HFF-Myc (cell line): ENCODE results near the gene TRMT61A.

ENCODE experiments used
- DNase-seq: peaks from one replicate; pipeline ENCODE4 v3.0.0-alpha.2; 2011; ENCODE audit warnings: low read depth; ENCODE audit errors: extremely low read depth
- H3K4me3 ChIP-seq: replicated peaks from 2 replicates; pipeline ENCODE4 v1.5.1; 2011; ENCODE audit warnings: low read depth, mild to moderate bottlenecking, control low read depth, low read length
- TF ChIP-seq, protein P1 (sequence below): IDR thresholded peaks from 2 replicates; pipeline ENCODE4 v1.5.1; 2012; ENCODE audit warnings: mild to moderate bottlenecking, low read depth, low read length, control low read depth; ENCODE audit errors: missing control alignments

Gene TRMT61A

DNA sequence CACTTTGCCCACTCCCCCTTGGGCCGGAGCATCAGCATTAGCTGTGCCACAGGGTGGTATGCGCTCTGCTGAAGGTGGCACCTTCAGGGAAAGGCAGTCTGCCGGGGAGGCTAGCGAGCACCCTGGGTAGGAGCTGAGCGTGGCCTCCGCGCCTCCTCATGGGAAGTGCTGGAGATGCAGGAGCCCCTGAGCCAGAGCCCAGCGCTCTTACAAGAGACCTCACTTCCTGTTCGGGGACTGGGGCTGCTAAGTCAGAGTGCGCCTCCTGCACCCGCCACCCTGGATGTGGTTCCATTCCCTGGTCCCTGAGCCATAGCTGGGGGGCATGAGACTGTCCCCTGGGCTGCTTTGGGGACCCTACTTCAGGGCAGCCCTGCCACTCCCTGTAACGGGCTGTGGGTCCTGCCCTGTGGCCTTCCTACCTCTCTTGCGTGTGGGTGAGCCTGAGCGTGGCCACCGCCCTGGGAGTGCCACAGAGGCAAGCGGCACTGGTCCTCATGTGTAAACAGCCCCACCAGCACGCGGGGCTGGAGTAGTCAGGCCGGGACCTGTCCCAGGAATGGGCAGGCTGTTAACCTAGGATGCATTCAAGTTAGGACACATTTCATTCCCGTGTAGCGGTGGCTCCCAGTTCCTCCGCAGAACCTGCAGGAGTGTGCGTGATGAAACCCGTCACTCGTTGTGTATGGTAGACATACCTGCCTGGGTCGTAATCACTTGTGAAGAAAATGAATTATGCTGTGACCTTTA lies 53.1 kb downstream of the TRMT61A start:
- DNase-seq, result no peak
- no peak overlapping the region for H3K4me3 ChIP-seq
- TF ChIP-seq, protein P1, sequence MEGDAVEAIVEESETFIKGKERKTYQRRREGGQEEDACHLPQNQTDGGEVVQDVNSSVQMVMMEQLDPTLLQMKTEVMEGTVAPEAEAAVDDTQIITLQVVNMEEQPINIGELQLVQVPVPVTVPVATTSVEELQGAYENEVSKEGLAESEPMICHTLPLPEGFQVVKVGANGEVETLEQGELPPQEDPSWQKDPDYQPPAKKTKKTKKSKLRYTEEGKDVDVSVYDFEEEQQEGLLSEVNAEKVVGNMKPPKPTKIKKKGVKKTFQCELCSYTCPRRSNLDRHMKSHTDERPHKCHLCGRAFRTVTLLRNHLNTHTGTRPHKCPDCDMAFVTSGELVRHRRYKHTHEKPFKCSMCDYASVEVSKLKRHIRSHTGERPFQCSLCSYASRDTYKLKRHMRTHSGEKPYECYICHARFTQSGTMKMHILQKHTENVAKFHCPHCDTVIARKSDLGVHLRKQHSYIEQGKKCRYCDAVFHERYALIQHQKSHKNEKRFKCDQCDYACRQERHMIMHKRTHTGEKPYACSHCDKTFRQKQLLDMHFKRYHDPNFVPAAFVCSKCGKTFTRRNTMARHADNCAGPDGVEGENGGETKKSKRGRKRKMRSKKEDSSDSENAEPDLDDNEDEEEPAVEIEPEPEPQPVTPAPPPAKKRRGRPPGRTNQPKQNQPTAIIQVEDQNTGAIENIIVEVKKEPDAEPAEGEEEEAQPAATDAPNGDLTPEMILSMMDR, result no peak

- DNase-seq, result no peak
- H3K4me3 ChIP-seq, result no peak overlapping the region
- TF ChIP-seq, protein P1, result no peak
Observed at GRCh38 chr14:103584326-103584915, 55.4 kb downstream of the TRMT61A start.
